ENCODE data around the gene G6PC3.

Gene G6PC3

DNA sequence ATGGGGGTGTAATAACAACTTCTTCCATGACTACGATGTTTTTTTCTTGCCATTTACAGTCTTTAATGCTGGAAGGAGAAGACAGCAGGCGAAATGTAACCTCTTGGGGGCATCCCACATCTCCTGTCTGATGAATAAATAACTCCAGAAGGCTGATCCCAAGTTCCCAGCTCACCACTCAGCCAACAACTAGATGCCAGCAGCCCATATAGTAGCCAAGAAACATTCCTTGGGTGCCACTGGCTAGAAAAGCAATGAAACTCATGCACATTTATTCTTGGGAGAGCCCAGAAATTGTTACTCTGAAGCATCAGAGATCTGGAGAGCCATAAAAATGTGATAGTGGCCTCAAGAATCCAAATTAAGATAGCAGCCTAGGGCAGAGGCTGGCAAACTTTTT lies 33.1 kb upstream of the G6PC3 start:
- no peaks in the 10 kb centered on the region for H3K36me3 ChIP-seq (ENCODE audit: control insufficient read depth, insufficient read depth, low read length)
- TF ChIP-seq, protein P1, sequence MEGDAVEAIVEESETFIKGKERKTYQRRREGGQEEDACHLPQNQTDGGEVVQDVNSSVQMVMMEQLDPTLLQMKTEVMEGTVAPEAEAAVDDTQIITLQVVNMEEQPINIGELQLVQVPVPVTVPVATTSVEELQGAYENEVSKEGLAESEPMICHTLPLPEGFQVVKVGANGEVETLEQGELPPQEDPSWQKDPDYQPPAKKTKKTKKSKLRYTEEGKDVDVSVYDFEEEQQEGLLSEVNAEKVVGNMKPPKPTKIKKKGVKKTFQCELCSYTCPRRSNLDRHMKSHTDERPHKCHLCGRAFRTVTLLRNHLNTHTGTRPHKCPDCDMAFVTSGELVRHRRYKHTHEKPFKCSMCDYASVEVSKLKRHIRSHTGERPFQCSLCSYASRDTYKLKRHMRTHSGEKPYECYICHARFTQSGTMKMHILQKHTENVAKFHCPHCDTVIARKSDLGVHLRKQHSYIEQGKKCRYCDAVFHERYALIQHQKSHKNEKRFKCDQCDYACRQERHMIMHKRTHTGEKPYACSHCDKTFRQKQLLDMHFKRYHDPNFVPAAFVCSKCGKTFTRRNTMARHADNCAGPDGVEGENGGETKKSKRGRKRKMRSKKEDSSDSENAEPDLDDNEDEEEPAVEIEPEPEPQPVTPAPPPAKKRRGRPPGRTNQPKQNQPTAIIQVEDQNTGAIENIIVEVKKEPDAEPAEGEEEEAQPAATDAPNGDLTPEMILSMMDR (IDR thresholded peaks at IDR 0.05): no peak

DNA sequence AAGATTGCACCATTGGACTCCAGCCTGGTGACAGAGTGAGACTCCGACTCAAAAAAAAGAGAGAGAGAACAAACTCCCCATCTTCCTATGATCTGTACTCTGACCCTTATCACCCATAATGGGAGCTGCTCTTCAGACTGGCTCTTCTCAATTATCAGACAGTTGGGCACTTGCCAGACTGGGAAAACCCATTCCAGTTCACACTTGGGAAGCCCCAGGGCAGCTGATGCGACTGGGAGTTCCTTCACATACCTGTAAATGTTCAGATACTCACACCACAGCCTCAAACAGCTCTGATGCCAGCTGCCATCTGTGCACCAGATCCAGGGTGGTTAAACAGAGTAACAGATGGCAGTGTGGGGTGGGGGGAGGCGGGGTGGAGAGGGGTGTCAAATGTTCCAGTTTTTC lies 31.9 kb upstream of the G6PC3 start:
- H3K4me2 ChIP-seq (ENCODE audit: low read length): no peak overlapping the region
- H3K9ac ChIP-seq: no peak overlapping the region
- H3K79me2 ChIP-seq: peaks cover 12% of the 10 kb centered on the region
- H3K4me3 ChIP-seq (ENCODE audit: low read depth, low read length): no peak overlapping the region
- H3K27me3 ChIP-seq (ENCODE audit: control insufficient read depth, insufficient read depth, low read length): no peaks in the 10 kb centered on the region
- H3K27ac ChIP-seq: no peak overlapping the region
- TF ChIP-seq, protein P1 (IDR thresholded peaks at IDR 0.05): no peak
- H2AFZ ChIP-seq: no peak overlapping the region
- H3K36me3 ChIP-seq (ENCODE audit: control insufficient read depth, insufficient read depth, low read length): no peaks in the 10 kb centered on the region
- H3K9me3 ChIP-seq (ENCODE audit: control insufficient read depth, low read length): no peaks in the 10 kb centered on the region
- peaks cover 27% of the 10 kb centered on the region for H3K4me1 ChIP-seq

More for the DNA sequence above, 33.1 kb upstream of the G6PC3 start:
- Histone ChIP-seq H3K27me3 (ENCODE audit: control insufficient read depth, insufficient read depth, low read length) (no peaks in the 10 kb centered on the region), H3K9me3 (ENCODE audit: control insufficient read depth, low read length) (no peaks in the 10 kb centered on the region), H3K4me3 (ENCODE audit: low read depth, low read length) (no peak overlapping the region), H2AFZ (no peak overlapping the region), H3K79me2 (peaks cover 12% of the 10 kb centered on the region), H3K27ac (no peak overlapping the region), H3K9ac (peak overlapping the region; percentile 19), H3K4me2 (ENCODE audit: low read length) (no peak overlapping the region), H3K4me1 (peaks cover 27% of the 10 kb centered on the region)

DNA sequence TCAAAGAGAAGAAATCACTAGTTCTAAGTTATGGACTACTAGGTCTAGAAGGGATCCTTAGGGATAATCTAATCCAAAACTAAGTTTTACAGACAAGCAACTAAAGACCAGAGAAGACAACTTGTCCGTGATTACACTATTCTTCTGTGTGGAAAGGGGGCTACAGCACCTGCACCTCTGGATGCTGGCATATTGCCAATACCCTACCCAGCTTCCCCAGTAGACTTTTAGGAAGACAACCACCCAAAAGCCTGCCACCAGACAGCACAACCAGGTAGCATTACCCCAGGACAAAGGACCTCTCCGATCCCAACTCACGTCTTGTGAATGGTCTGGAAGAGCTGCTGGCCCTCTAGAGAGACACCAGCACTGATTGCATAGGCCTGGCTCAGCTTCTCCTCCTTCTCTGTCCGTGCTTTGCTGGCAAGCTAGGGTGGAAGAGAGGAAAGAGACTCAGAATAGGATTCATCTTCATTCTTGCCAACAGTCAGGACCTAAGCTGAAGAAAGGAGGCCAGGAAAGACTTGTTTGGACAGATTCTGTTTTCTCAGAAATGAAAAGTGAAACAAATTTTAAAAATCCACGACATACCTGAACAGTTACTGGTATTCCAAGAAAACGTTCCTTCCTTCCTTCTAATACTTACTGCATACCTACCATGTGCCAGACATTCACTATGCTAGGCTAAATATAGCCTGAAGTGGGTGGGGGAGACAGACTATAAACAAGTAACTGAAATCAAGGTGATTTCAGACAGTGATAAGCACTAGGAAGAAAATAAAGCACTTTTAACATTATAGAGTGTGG lies 30.5 kb upstream of the G6PC3 start:
- H3K9me3 ChIP-seq (ENCODE audit: control insufficient read depth, low read length): no peaks in the 10 kb centered on the region
- no peaks in the 10 kb centered on the region for H3K36me3 ChIP-seq (ENCODE audit: control insufficient read depth, insufficient read depth, low read length)
- peak overlapping the region; percentile 52 for H3K27ac ChIP-seq
- peaks cover 13% of the 10 kb centered on the region for H3K79me2 ChIP-seq
- H2AFZ ChIP-seq: no peak overlapping the region
- no peak overlapping the region for H3K4me3 ChIP-seq (ENCODE audit: low read depth, low read length)
- TF ChIP-seq, protein P1 (IDR thresholded peaks at IDR 0.05): no peak
- no peak overlapping the region for H3K9ac ChIP-seq
- peaks cover 27% of the 10 kb centered on the region for H3K4me1 ChIP-seq
- peak overlapping the region; percentile 57 for H3K4me2 ChIP-seq (ENCODE audit: low read length)
- H3K27me3 ChIP-seq (ENCODE audit: control insufficient read depth, insufficient read depth, low read length): no peaks in the 10 kb centered on the region

DNA sequence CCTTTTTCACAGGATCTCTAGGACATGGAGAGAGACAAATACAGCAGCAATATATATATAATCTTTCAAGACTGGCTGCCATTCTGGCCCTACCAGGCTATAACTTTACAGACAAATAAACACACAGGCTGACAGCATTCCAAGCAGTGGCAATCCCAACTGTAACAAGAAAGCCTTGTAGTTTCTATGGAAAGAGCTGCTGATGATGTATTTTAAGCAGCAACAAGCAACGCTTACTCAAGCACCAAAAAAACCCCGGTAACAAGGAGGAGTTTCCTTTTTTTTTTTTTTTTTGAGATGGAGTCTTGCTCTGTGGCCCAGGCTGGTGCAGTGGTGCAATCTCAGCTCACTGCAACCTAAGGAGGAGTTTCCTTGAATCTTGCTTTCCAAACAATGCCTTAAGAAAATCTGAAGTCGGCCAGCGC lies 27.3 kb upstream of the G6PC3 start:
- Histone ChIP-seq H3K27me3 (ENCODE audit: control insufficient read depth, insufficient read depth, low read length) (no peaks in the 10 kb centered on the region), H3K4me2 (ENCODE audit: low read length) (no peak overlapping the region), H3K79me2 (peaks cover 29% of the 10 kb centered on the region), H3K27ac (no peak overlapping the region), H3K4me3 (ENCODE audit: low read depth, low read length) (no peak overlapping the region), H3K36me3 (ENCODE audit: control insufficient read depth, insufficient read depth, low read length) (no peaks in the 10 kb centered on the region), H3K4me1 (peaks cover 27% of the 10 kb centered on the region), H2AFZ (no peak overlapping the region), H3K9me3 (ENCODE audit: control insufficient read depth, low read length) (no peaks in the 10 kb centered on the region), H3K9ac (no peak overlapping the region)
- TF ChIP-seq, protein P1 (IDR thresholded peaks at IDR 0.05): no peak

DNA sequence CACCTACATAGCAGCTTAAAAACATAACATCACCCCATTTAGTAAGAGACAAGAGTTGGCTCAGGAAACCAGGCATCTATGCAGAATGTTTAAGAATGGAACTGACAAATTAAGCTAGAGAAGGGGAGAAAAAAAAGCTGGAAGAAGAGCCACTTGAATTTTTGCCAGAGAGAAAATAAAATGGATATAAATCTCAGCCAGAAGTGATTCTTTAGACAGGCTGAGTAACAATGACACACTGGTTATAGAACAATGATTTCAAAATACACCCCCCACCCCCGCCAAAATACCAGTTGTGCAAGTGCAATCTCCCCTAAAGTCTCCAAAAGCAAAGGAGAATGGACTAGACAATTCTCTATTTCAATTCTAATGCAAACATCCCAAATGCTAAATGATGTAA lies 26.5 kb upstream of the G6PC3 start:
- Histone ChIP-seq H2AFZ (no peak overlapping the region), H3K4me3 (ENCODE audit: low read depth, low read length) (no peak overlapping the region), H3K4me1 (peaks cover 20% of the 10 kb centered on the region), H3K79me2 (peaks cover 37% of the 10 kb centered on the region), H3K36me3 (ENCODE audit: control insufficient read depth, insufficient read depth, low read length) (no peaks in the 10 kb centered on the region), H3K27ac (no peak overlapping the region), H3K9ac (no peak overlapping the region), H3K27me3 (ENCODE audit: control insufficient read depth, insufficient read depth, low read length) (no peaks in the 10 kb centered on the region), H3K4me2 (ENCODE audit: low read length) (no peak overlapping the region), H3K9me3 (ENCODE audit: control insufficient read depth, low read length) (no peaks in the 10 kb centered on the region)
- TF ChIP-seq, protein P1 (IDR thresholded peaks at IDR 0.05): no peak
